GM11168 (cell line): ENCODE results near the gene RIC1.
"Not testable (repeated sequence)": the region's sequence is repeated elsewhere in the genome, so short reads cannot be mapped to it uniquely, and the experiment has no call there.

Experiments
- in situ Hi-C: fragments of 300-500 bp; cut with MboI; formaldehyde crosslinking; loops from one replicate; pipeline ENCODE4 v1.12.0; 2022; ENCODE audit warnings: low sequenced_read_pairs; ENCODE audit not compliant: unreplicated experiment

RIC1 gene

GRCh38 chr9:5718296-5719032 lies 89.6 kb downstream of the RIC1 start:
- in situ Hi-C loops, result no loop called here

GRCh38 chr9:5719100-5719926 lies 90.4 kb downstream of the RIC1 start:
- in situ Hi-C loops, result no loop called here

GRCh38 chr9:5720151-5720550 lies 91.2 kb downstream of the RIC1 start:
- in situ Hi-C loops, result no loop called here

- in situ Hi-C loops, result no loop called here
These were observed 92.6 kb downstream of the RIC1 start for GRCh38 chr9:5721279-5722087.

- in situ Hi-C loops, result not testable (repeated sequence)
These were observed 93.8 kb downstream of the RIC1 start for GRCh38 chr9:5722679-5723078.

- in situ Hi-C loops, result no loop called here
These were observed 106.2 kb downstream of the RIC1 start for GRCh38 chr9:5735072-5735471.

GRCh38 chr9:5736563-5737346 lies 107.8 kb downstream of the RIC1 start:
- in situ Hi-C loops, result no loop called here

GRCh38 chr9:5743109-5743508 lies 114.2 kb downstream of the RIC1 start:
- in situ Hi-C loops, result no loop called here

- in situ Hi-C loops, result no loop called here
These were observed 119.5 kb downstream of the RIC1 start for GRCh38 chr9:5748438-5748837.

- in situ Hi-C loops, result no loop called here
These were observed 120.4 kb downstream of the RIC1 start for GRCh38 chr9:5749306-5749705.

- in situ Hi-C loops, result no loop called here
These were observed 121.7 kb downstream of the RIC1 start for GRCh38 chr9:5750569-5750968.

GRCh38 chr9:5756633-5757032 lies 127.7 kb downstream of the RIC1 start:
- in situ Hi-C loops, result no loop called here

- in situ Hi-C loops, result no loop called here
These were observed 131.4 kb downstream of the RIC1 start for GRCh38 chr9:5760338-5760737.

GRCh38 chr9:5762421-5762820 lies 133.5 kb downstream of the RIC1 start:
- in situ Hi-C loops, result no loop called here

GRCh38 chr9:5764130-5764868 lies 135.4 kb downstream of the RIC1 start:
- in situ Hi-C loops, result no loop called here

- in situ Hi-C loops, result no loop called here
These were observed 139.3 kb downstream of the RIC1 start for GRCh38 chr9:5767968-5768932.

GRCh38 chr9:5773324-5773999 lies 144.6 kb downstream of the RIC1 start:
- in situ Hi-C loops, result no loop called here

- in situ Hi-C loops, result no loop called here
These were observed 149.9 kb downstream of the RIC1 start for GRCh38 chr9:5778805-5779204.
